ENCODE results near the gene TGIF1.

TGIF1 gene

DNA sequence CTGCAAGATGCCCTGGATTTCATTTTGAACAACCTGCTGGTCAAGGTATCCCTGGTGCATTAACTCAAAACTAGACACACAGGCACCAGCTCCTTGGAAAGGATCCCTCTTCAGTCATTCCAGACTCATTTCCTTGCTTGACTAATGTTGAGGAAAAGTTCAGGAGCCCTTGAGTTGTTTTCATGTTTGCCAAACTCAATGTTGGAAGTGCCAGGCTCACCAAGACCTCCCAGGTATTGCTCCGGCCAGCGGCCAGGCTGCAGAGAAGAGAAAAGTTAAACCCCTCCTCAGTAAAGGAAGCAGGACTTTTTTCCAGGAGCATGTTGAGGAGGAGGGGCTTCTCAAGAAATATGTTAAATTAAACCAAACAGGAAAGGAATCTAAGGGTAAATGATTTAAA, 42.7 kb downstream of the TGIF1 start:
- Histone ChIP-seq H3K27ac (ENCODE audit: low read length) (no peak overlapping the region), H3K36me3 (ENCODE audit: control insufficient read depth in 1 of 2, insufficient read depth in 2 of 2, low read length in 2 of 2) (no peaks in the 10 kb centered on the region), H3K4me3 (ENCODE audit: low read depth in 1 of 2, low read length in 2 of 2) (no peak overlapping the region), H3K27me3 (ENCODE audit: low read depth, low read length) (no peaks in the 10 kb centered on the region), H3K9me3 (ENCODE audit: control insufficient read depth in 1 of 2, low read length in 2 of 2) (no peaks in the 10 kb centered on the region), H3K4me1 (ENCODE audit: control insufficient read depth in 1 of 2, insufficient read depth in 2 of 2, low read length in 2 of 2) (peaks cover 0 to 4% of the 10 kb centered on the region in 2 donors)

DNA sequence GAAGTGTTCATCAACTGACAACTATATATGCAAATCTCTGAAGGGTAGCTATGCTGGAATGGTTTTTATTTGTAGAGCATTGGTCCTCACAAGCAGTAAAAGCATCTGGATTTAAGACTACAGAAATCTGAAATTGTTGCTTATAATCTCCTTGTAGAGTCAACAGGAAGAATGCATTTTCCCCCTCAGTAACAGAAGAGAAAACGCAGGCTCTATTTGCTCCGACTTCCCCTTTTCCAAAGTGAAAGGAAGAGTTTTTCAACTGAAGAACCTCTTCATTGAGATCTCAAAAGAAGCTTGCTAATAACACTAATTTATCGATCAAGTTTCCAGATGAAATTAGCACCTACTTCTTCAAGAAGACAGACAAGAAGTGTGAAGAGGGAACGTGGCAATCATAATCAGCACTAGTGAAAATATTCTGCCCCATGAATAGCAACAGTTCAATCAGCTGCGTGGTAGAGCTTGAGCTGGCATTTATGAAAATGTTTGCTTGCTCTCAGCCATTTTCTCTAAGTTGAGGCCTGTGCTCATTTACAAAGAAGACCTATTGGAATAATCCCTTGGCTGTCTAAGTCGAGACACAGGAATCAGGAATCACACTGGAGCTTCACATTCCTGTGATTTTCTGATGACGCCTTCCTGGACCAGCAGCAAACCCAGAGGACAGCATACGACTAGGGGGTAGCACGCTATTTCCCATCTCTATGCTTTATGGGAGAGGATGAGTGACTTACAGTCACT, 43.7 kb downstream of the TGIF1 start:
- H3K4me1 ChIP-seq (ENCODE audit: control insufficient read depth in 1 of 2, insufficient read depth in 2 of 2, low read length in 2 of 2) = peaks cover 0 to 4% of the 10 kb centered on the region in 2 donors
- H3K27me3 ChIP-seq (ENCODE audit: low read depth, low read length) = peaks cover 2% of the 10 kb centered on the region
- no peaks in the 10 kb centered on the region for H3K9me3 ChIP-seq (ENCODE audit: control insufficient read depth in 1 of 2, low read length in 2 of 2)
- no peak overlapping the region for H3K27ac ChIP-seq (ENCODE audit: low read length)
- H3K36me3 ChIP-seq (ENCODE audit: control insufficient read depth in 1 of 2, insufficient read depth in 2 of 2, low read length in 2 of 2) = no peaks in the 10 kb centered on the region
- peak overlapping the region in 1 of 2 donors; percentile 5 for H3K4me3 ChIP-seq (ENCODE audit: low read depth in 1 of 2, low read length in 2 of 2)

DNA sequence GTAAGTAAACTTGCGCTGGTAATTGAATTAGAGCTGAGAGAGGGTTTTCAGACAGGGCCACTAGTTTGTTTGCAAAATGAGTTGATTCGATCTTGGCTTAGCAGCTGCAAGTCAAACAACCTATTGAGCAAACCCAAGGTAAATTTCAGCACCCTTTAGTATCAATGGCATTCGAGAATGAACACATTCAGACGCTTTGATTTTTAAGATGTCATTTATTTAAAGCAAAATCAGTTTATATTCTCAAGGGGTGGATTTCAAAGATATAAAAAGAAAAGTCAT, 44.2 kb downstream of the TGIF1 start:
- Histone ChIP-seq H3K27me3 (ENCODE audit: low read depth, low read length) (peaks cover 6% of the 10 kb centered on the region), H3K4me1 (ENCODE audit: control insufficient read depth in 1 of 2, insufficient read depth in 2 of 2, low read length in 2 of 2) (peaks cover 0 to 4% of the 10 kb centered on the region in 2 donors), H3K4me3 (ENCODE audit: low read depth in 1 of 2, low read length in 2 of 2) (no peak overlapping the region), H3K27ac (ENCODE audit: low read length) (no peak overlapping the region), H3K36me3 (ENCODE audit: control insufficient read depth in 1 of 2, insufficient read depth in 2 of 2, low read length in 2 of 2) (no peaks in the 10 kb centered on the region), H3K9me3 (ENCODE audit: control insufficient read depth in 1 of 2, low read length in 2 of 2) (no peaks in the 10 kb centered on the region)

DNA sequence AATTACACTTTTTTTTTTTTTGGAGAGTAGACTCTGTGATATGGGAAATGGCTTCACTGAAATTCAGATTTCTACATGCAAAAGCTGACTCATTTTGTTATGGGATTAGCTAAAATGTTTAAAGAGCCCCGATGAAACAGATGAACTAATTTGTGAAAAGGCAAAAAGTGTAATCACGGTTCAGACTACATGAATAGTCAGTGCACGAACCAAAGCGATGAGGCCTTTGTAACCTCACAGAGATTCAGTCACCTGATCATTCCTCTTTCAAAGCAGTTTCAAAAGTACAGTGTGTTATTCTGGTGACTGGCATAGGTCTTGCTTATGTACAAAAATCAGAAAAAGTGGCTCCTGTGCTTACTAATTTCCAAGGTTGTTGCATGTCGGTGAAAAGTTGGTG, 44.6 kb downstream of the TGIF1 start:
- peaks cover 8% of the 10 kb centered on the region for H3K27me3 ChIP-seq (ENCODE audit: low read depth, low read length)
- H3K4me3 ChIP-seq (ENCODE audit: low read depth in 1 of 2, low read length in 2 of 2) = no peak overlapping the region
- H3K36me3 ChIP-seq (ENCODE audit: control insufficient read depth in 1 of 2, insufficient read depth in 2 of 2, low read length in 2 of 2) = no peaks in the 10 kb centered on the region
- H3K4me1 ChIP-seq (ENCODE audit: control insufficient read depth in 1 of 2, insufficient read depth in 2 of 2, low read length in 2 of 2) = peaks cover 2 to 4% of the 10 kb centered on the region in 2 donors
- H3K9me3 ChIP-seq (ENCODE audit: control insufficient read depth in 1 of 2, low read length in 2 of 2) = no peaks in the 10 kb centered on the region
- H3K27ac ChIP-seq (ENCODE audit: low read length) = no peak overlapping the region

DNA sequence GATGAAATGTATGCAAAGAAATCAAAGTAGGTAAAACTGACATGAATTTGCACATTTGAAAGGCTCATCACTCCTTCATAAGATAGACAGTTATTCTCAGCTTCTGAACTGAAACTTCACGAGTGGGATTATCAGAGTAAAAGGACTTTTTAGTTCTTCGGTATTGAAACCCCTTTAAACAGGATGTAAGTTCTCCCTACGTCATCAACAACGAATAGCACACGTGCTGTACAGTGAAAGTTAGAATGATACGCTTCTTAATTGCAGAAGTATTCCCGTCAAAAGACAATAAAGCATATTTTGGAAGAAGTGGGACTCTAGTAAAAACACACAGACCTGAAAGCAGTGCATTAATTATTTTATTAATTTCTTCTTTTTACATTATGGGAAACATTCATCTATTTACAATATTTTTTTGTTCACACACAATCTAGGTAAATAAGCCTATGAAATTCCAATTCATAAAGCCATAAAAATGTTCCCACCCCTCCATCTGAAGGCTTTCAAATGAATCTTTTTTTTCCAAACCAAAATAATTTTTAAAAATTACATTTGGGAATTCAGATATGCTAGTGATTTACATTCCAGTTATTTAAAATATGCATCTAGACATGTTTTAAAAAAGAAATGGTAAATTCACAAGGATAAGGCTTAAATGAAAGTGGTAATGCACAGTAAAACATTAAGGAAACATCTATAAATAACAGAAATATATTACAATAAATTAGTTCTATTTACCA, 45.9 kb downstream of the TGIF1 start:
- Histone ChIP-seq H3K4me1 (ENCODE audit: control insufficient read depth in 1 of 2, insufficient read depth in 2 of 2, low read length in 2 of 2) (peaks cover 4% of the 10 kb centered on the region in 2 donors), H3K9me3 (ENCODE audit: control insufficient read depth in 1 of 2, low read length in 2 of 2) (no peaks in the 10 kb centered on the region), H3K27ac (ENCODE audit: low read length) (no peak overlapping the region), H3K27me3 (ENCODE audit: low read depth, low read length) (peaks cover 12% of the 10 kb centered on the region), H3K36me3 (ENCODE audit: control insufficient read depth in 1 of 2, insufficient read depth in 2 of 2, low read length in 2 of 2) (no peaks in the 10 kb centered on the region), H3K4me3 (ENCODE audit: low read depth in 1 of 2, low read length in 2 of 2) (no peak overlapping the region)

DNA sequence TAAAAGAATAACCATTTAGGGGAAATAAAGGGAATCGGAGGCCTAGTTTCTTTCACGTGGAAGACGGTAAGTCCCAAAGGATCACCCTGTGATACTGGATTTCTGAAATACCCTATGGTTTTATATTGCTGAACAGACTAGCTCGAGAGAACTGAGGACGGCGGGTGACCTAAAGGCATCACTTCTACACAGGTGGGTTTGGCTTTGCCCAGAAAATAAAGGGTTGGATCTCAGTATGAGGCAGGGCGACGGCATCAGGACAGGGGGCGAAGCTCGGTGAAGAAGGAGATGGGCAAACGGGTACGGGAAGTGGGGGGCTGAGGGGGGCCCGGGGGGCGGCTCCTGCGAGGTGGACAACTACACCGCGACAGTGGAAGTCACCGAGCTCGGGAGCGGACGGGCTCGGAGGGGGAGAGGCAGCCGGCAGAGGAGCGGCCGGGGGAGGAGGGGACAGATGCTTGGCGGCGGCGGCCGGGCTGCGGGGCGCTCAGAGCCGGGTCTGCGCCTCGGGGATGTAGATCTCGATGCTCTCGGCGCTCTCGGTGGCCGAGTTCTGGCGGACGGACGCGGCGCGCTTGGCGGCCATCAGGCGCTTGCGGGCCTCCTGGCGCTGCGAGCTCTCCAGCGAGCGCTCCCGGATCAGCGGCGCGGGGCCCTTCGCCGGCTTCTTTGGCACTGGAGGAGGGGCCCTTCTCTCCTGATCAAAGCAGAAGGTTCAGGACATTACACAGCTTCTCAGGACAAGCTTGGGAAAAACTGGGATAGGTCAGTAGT, 48.9 kb downstream of the TGIF1 start:
- H3K27ac ChIP-seq (ENCODE audit: low read length) = no peak overlapping the region
- no peaks in the 10 kb centered on the region for H3K9me3 ChIP-seq (ENCODE audit: control insufficient read depth in 1 of 2, low read length in 2 of 2)
- peak overlapping the region; percentile 48 to 52 for H3K4me3 ChIP-seq (ENCODE audit: low read depth in 1 of 2, low read length in 2 of 2)

DNA sequence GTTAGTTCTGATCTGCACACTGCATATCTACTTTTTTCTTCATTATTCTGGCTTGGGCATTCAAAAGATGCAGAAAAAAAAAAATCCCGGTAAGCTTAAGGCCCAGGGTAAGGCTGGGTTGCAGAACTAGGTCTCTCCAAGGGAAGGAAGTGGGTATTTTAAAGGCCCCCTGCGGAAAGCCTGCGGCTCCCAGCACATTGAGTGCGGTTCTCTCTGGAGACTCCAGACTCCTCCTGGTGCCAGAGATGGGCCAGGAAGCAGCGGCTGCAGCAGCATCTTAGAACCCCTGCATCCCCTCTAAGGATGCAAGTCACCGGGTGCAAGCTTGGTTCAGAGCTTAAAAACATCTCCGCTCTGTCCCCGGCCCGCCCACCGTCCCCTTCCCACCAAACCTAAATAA, 49.5 kb downstream of the TGIF1 start:
- Histone ChIP-seq H3K36me3 (ENCODE audit: control insufficient read depth in 1 of 2, insufficient read depth in 2 of 2, low read length in 2 of 2) (no peaks in the 10 kb centered on the region), H3K4me1 (ENCODE audit: control insufficient read depth in 1 of 2, insufficient read depth in 2 of 2, low read length in 2 of 2) (peaks cover 0 to 4% of the 10 kb centered on the region in 2 donors), H3K27ac (ENCODE audit: low read length) (no peak overlapping the region), H3K27me3 (ENCODE audit: low read depth, low read length) (peaks cover 12% of the 10 kb centered on the region), H3K4me3 (ENCODE audit: low read depth in 1 of 2, low read length in 2 of 2) (peak overlapping the region; percentile 48 to 52), H3K9me3 (ENCODE audit: control insufficient read depth in 1 of 2, low read length in 2 of 2) (no peaks in the 10 kb centered on the region)

More for the DNA sequence above, 48.9 kb downstream of the TGIF1 start:
- H3K4me1 ChIP-seq (ENCODE audit: control insufficient read depth in 1 of 2, insufficient read depth in 2 of 2, low read length in 2 of 2) = peaks cover 3 to 4% of the 10 kb centered on the region in 2 donors
- H3K36me3 ChIP-seq (ENCODE audit: control insufficient read depth in 1 of 2, insufficient read depth in 2 of 2, low read length in 2 of 2) = no peaks in the 10 kb centered on the region
- H3K27me3 ChIP-seq (ENCODE audit: low read depth, low read length) = peaks cover 12% of the 10 kb centered on the region

DNA sequence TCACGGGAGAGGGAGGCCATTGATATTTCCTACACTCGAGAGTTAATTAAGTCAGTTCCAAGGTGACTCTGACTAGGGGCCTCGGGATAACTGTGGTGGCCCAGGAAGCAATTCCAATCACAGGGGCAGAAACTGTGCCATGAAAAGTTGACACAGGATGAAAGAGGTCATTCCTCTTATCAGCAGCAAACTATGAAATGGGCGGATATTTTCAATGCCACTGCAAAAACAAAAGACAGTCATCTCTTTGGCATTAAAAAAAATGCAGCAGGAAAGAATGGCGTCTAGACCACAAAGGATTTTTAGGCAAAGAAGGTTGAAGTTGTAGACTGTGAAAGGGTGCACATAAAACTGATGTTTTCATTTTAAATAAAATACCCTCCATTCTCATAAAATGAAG, 50.0 kb downstream of the TGIF1 start:
- peaks cover 12% of the 10 kb centered on the region for H3K27me3 ChIP-seq (ENCODE audit: low read depth, low read length)
- H3K27ac ChIP-seq (ENCODE audit: low read length) = no peak overlapping the region
- no peak overlapping the region for H3K4me3 ChIP-seq (ENCODE audit: low read depth in 1 of 2, low read length in 2 of 2)
- H3K9me3 ChIP-seq (ENCODE audit: control insufficient read depth in 1 of 2, low read length in 2 of 2) = no peaks in the 10 kb centered on the region
- H3K36me3 ChIP-seq (ENCODE audit: control insufficient read depth in 1 of 2, insufficient read depth in 2 of 2, low read length in 2 of 2) = no peaks in the 10 kb centered on the region
- peaks cover 0 to 4% of the 10 kb centered on the region in 2 donors for H3K4me1 ChIP-seq (ENCODE audit: control insufficient read depth in 1 of 2, insufficient read depth in 2 of 2, low read length in 2 of 2)

DNA sequence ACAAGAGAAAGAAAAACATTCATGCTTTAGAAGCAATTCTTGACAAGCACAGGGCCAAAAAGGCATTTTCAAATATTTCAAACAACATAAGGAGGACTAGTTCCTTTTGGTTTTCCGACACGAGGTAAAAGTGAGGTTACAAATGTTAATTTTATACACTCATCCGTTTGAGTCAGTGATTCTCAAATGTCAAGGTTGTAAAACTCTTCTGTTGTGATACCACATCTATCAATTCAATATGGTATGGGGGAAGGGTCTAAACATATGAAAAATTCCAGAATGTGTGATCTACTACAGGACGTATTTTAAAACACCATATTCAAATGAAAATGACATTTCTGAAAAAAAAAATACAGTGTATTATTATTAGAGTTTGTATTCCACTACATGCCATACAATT, 52.7 kb downstream of the TGIF1 start:
- Histone ChIP-seq H3K4me1 (ENCODE audit: control insufficient read depth in 1 of 2, insufficient read depth in 2 of 2, low read length in 2 of 2) (peaks cover 0 to 4% of the 10 kb centered on the region in 2 donors), H3K27ac (ENCODE audit: low read length) (no peak overlapping the region), H3K9me3 (ENCODE audit: control insufficient read depth in 1 of 2, low read length in 2 of 2) (no peaks in the 10 kb centered on the region), H3K36me3 (ENCODE audit: control insufficient read depth in 1 of 2, insufficient read depth in 2 of 2, low read length in 2 of 2) (no peaks in the 10 kb centered on the region), H3K4me3 (ENCODE audit: low read depth in 1 of 2, low read length in 2 of 2) (no peak overlapping the region), H3K27me3 (ENCODE audit: low read depth, low read length) (peaks cover 12% of the 10 kb centered on the region)

DNA sequence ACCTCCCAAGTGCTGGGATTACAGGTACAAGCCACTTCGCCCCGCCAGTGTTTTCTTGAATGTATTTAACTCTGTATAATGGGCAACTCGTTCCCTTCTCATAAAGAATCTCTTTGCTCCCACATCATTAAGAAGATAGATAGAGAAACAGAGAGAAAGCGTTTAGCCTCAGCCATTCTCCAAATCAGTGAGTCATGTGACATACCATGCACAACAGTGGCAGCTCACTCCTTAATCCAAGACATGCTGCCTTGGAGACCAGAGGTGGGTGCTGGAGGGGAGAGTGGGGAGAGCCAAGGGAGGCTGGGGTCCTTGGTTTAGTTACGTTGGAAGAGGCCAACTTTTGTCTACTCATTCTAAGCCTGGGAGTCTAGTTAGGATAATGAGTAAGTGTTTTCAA, 54.7 kb downstream of the TGIF1 start:
- H3K27me3 ChIP-seq (ENCODE audit: low read depth, low read length) = peaks cover 3% of the 10 kb centered on the region
- no peak overlapping the region for H3K4me3 ChIP-seq (ENCODE audit: low read depth in 1 of 2, low read length in 2 of 2)
- H3K4me1 ChIP-seq (ENCODE audit: control insufficient read depth in 1 of 2, insufficient read depth in 2 of 2, low read length in 2 of 2) = peaks cover 0 to 1% of the 10 kb centered on the region in 2 donors
- H3K9me3 ChIP-seq (ENCODE audit: control insufficient read depth in 1 of 2, low read length in 2 of 2) = no peaks in the 10 kb centered on the region
- H3K36me3 ChIP-seq (ENCODE audit: control insufficient read depth in 1 of 2, insufficient read depth in 2 of 2, low read length in 2 of 2) = no peaks in the 10 kb centered on the region
- H3K27ac ChIP-seq (ENCODE audit: low read length) = no peak overlapping the region
